Astrocyte (in vitro differentiated cells and primary cell): ENCODE results near the gene INKA2. TPM values are rescaled to one million over a fixed set of nuclear protein-coding genes. Genes with fewer than 3 reads are reported as not detected.
A peak's percentile ranks its signal among the peaks of the same experiment; 100 is the strongest.

Source experiments
- DNase-seq: peaks from one replicate; pipeline ENCODE4 v3.0.0-alpha.2; 2010; ENCODE audit warnings: low read depth
- FAIRE-seq: peaks from 2 replicates; lab custom pipeline; 2011; peaks lifted over from hg19 to GRCh38; lab: Jason Lieb, UNC
- H2AFZ ChIP-seq: 2 replicates; pipeline ENCODE4 v1.6.0; 2012; ENCODE audit warnings: low read depth, low read length, inconsistent platforms
- H3K27ac ChIP-seq: 2 replicates; pipeline ENCODE4 v1.5.1; 2011; ENCODE audit warnings: low read depth, low read length, inconsistent platforms
- H3K27me3 ChIP-seq: 2 replicates; pipeline ENCODE4 v1.6.0; 2011; ENCODE audit warnings: low read length, inconsistent platforms; ENCODE audit not compliant: insufficient read depth
- H3K36me3 ChIP-seq: 2 replicates; pipeline ENCODE4 v1.5.1; 2011; ENCODE audit warnings: low read length, inconsistent platforms; ENCODE audit not compliant: insufficient read depth
- H3K4me1 ChIP-seq: 2 replicates; pipeline ENCODE4 v1.5.1; 2011; ENCODE audit warnings: low read length, inconsistent platforms; ENCODE audit not compliant: insufficient read depth
- H3K4me2 ChIP-seq: 2 replicates; pipeline ENCODE4 v1.6.0; 2012; ENCODE audit warnings: low read length, inconsistent platforms
- H3K4me3 ChIP-seq: 2 replicates; pipeline ENCODE4 v1.5.1; 2011; ENCODE audit warnings: low read depth, mild to moderate bottlenecking, low read length, inconsistent platforms; ENCODE audit not compliant: insufficient read depth
- H3K79me2 ChIP-seq: 2 replicates; pipeline ENCODE4 v1.6.0; 2012; ENCODE audit warnings: mild to moderate bottlenecking, low read length, inconsistent platforms; ENCODE audit not compliant: insufficient read depth
- H3K9ac ChIP-seq: 2 replicates; pipeline ENCODE4 v1.6.0; 2012; ENCODE audit warnings: mild to moderate bottlenecking, low read length, inconsistent platforms
- H3K9me3 ChIP-seq: 2 replicates; pipeline ENCODE4 v1.5.1; 2012; ENCODE audit warnings: low read depth, mild to moderate bottlenecking, low read length, inconsistent platforms; ENCODE audit not compliant: insufficient read depth
- H4K20me1 ChIP-seq: 2 replicates; pipeline ENCODE4 v1.6.0; 2012; ENCODE audit warnings: low read length, inconsistent platforms; ENCODE audit not compliant: insufficient read depth
- H3K27ac Mint-ChIP-seq: one replicate; pipeline ENCODE4 v1.8.0; 2021; ENCODE audit warnings: mild to moderate bottlenecking, mixed read lengths; ENCODE audit not compliant: unreplicated experiment
- H3K27me3 Mint-ChIP-seq: one replicate; pipeline ENCODE4 v1.8.0; 2021; ENCODE audit warnings: low read depth, mixed read lengths; ENCODE audit not compliant: unreplicated experiment
- H3K36me3 Mint-ChIP-seq: one replicate; pipeline ENCODE4 v1.8.0; 2021; ENCODE audit warnings: low read depth, mixed read lengths; ENCODE audit not compliant: unreplicated experiment
- H3K4me1 Mint-ChIP-seq: one replicate; pipeline ENCODE4 v1.8.0; 2021; ENCODE audit warnings: low read depth, mixed read lengths; ENCODE audit not compliant: unreplicated experiment
- H3K4me3 Mint-ChIP-seq: one replicate; pipeline ENCODE4 v1.8.0; 2021; ENCODE audit warnings: mild to moderate bottlenecking, moderate library complexity, mixed read lengths; ENCODE audit not compliant: unreplicated experiment
- H3K9me3 Mint-ChIP-seq: one replicate; pipeline ENCODE4 v1.8.0; 2021; ENCODE audit warnings: mild to moderate bottlenecking, mixed read lengths; ENCODE audit not compliant: unreplicated experiment
- CTCF ChIP-seq: IDR thresholded peaks from 2 replicates; pipeline ENCODE4 v1.5.1; 2011; ENCODE audit warnings: low read depth, mild to moderate bottlenecking, inconsistent platforms, low read length, moderate library complexity; ENCODE audit not compliant: insufficient read depth
- EZH2 ChIP-seq: IDR thresholded peaks from 2 replicates; pipeline ENCODE4 v1.6.1; 2012; ENCODE audit warnings: mild to moderate bottlenecking, low read length, inconsistent platforms; ENCODE audit not compliant: insufficient read depth
- total RNA-seq: library from RNA; stranded (reverse); gene quantifications from 2 replicates; pipeline ENCODE4 v1.2.1, GENCODE V29; 2021

INKA2 gene
- total RNA-seq, 1 donor from 2014 or later: 12.6 TPM

- Histone ChIP-seq H4K20me1 (peaks cover 11% of the 10 kb centered on the region), H3K27me3 (no peaks in the 10 kb centered on the region), H3K79me2 (peaks cover 24% of the 10 kb centered on the region), H3K27ac (no peak overlapping the region), H3K4me2 (no peak overlapping the region), H3K9ac (no peak overlapping the region), H3K4me1 (no peaks in the 10 kb centered on the region), H3K4me3 (no peak overlapping the region), H3K9me3 (no peaks in the 10 kb centered on the region), H3K36me3 (peaks cover 39% of the 10 kb centered on the region), H2AFZ (no peak overlapping the region)
- Mint-ChIP-seq H3K4me3 (no peak overlapping the region), H3K4me1 (no peaks in the 10 kb centered on the region), H3K9me3 (no peaks in the 10 kb centered on the region), H3K27ac (no peak overlapping the region), H3K27me3 (no peaks in the 10 kb centered on the region), H3K36me3 (peaks cover 6% of the 10 kb centered on the region)
- FAIRE-seq (no peak), DNase-seq (no peak)
- TF ChIP-seq EZH2 (no peak), CTCF (no peak)
Observed at GRCh38 chr1:111762332-111762731, 23.1 kb upstream of the INKA2 start.

- Histone ChIP-seq H3K4me3 (no peak overlapping the region), H3K27ac (no peak overlapping the region), H3K4me1 (peaks cover 4% of the 10 kb centered on the region), H3K36me3 (peaks cover 38% of the 10 kb centered on the region), H3K9me3 (no peaks in the 10 kb centered on the region), H3K9ac (no peak overlapping the region), H3K4me2 (no peak overlapping the region), H3K27me3 (no peaks in the 10 kb centered on the region), H4K20me1 (peaks cover 16% of the 10 kb centered on the region), H3K79me2 (peaks cover 30% of the 10 kb centered on the region), H2AFZ (no peak overlapping the region)
- TF ChIP-seq CTCF: no peak
- TF ChIP-seq EZH2: no peak
- Mint-ChIP-seq H3K4me3 (no peak overlapping the region), H3K9me3 (no peaks in the 10 kb centered on the region), H3K36me3 (peaks cover 6% of the 10 kb centered on the region), H3K4me1 (peaks cover 1% of the 10 kb centered on the region), H3K27ac (no peak overlapping the region), H3K27me3 (no peaks in the 10 kb centered on the region)
- DNase-seq: no peak
- no peak for FAIRE-seq
Observed at GRCh38 chr1:111761717-111762116, 22.5 kb upstream of the INKA2 start.

GRCh38 chr1:111758373-111758772 lies 19.2 kb upstream of the INKA2 start:
- Histone ChIP-seq H3K4me1 (peaks cover 16% of the 10 kb centered on the region), H3K27ac (no peak overlapping the region), H3K4me2 (no peak overlapping the region), H3K27me3 (no peaks in the 10 kb centered on the region), H3K4me3 (no peak overlapping the region), H2AFZ (no peak overlapping the region), H4K20me1 (peaks cover 13% of the 10 kb centered on the region), H3K36me3 (peaks cover 21% of the 10 kb centered on the region), H3K79me2 (peaks cover 41% of the 10 kb centered on the region), H3K9ac (no peak overlapping the region), H3K9me3 (no peaks in the 10 kb centered on the region)
- Mint-ChIP-seq H3K4me3 (peak overlapping the region; percentile 2), H3K36me3 (peaks cover 3% of the 10 kb centered on the region), H3K27me3 (no peaks in the 10 kb centered on the region), H3K27ac (no peak overlapping the region), H3K9me3 (no peaks in the 10 kb centered on the region), H3K4me1 (peaks cover 7% of the 10 kb centered on the region)
- FAIRE-seq (no peak), DNase-seq (no peak)
- TF ChIP-seq CTCF: no peak
- TF ChIP-seq EZH2: no peak
